Uterus (tissue), 2 donors: ENCODE results near the gene ADORA3.

ENCODE experiments used
- POLR2A ChIP-seq, 2 donors: fragments of 450-650 bp; IDR thresholded peaks; one replicate each; pipeline ENCODE4 v1.6.1; 2016; ENCODE audit warnings: antibody characterized with exemption in 2 of 2, mild to moderate bottlenecking in 1 of 2, moderate library complexity in 1 of 2
- TF ChIP-seq, protein P1 (sequence below), 4 experiments: fragments of 200-600 bp in 2 of 4; fragments of 450-650 bp in 2 of 4; sonication (generic) in 2 of 4; IDR thresholded peaks; one replicate each; pipeline ENCODE4 v1.5.1; 2016 to 2019; ENCODE audit warnings: antibody characterized with exemption in 4 of 4, mild to moderate bottlenecking in 2 of 4, moderate library complexity in 1 of 4

GRCh38 chr1:111538343-111539025 is 35.1 kb upstream of the ADORA3 start:
- TF ChIP-seq, protein P1, sequence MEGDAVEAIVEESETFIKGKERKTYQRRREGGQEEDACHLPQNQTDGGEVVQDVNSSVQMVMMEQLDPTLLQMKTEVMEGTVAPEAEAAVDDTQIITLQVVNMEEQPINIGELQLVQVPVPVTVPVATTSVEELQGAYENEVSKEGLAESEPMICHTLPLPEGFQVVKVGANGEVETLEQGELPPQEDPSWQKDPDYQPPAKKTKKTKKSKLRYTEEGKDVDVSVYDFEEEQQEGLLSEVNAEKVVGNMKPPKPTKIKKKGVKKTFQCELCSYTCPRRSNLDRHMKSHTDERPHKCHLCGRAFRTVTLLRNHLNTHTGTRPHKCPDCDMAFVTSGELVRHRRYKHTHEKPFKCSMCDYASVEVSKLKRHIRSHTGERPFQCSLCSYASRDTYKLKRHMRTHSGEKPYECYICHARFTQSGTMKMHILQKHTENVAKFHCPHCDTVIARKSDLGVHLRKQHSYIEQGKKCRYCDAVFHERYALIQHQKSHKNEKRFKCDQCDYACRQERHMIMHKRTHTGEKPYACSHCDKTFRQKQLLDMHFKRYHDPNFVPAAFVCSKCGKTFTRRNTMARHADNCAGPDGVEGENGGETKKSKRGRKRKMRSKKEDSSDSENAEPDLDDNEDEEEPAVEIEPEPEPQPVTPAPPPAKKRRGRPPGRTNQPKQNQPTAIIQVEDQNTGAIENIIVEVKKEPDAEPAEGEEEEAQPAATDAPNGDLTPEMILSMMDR (IDR thresholded peaks at IDR 0.05), result no peak
- TF ChIP-seq POLR2A (IDR thresholded peaks at IDR 0.05), result no peak
